GM19324 (cell line): ENCODE measurements around the gene GNL1.

Experiments
- ATAC-seq: cut with Tn5 transposase; IDR thresholded peaks from one replicate; pipeline ENCODE4 v1.9.1; 2021; ENCODE audit warnings: mild to moderate bottlenecking, moderate library complexity; ENCODE audit not compliant: unreplicated experiment, low FRiP score

Gene GNL1

DNA sequence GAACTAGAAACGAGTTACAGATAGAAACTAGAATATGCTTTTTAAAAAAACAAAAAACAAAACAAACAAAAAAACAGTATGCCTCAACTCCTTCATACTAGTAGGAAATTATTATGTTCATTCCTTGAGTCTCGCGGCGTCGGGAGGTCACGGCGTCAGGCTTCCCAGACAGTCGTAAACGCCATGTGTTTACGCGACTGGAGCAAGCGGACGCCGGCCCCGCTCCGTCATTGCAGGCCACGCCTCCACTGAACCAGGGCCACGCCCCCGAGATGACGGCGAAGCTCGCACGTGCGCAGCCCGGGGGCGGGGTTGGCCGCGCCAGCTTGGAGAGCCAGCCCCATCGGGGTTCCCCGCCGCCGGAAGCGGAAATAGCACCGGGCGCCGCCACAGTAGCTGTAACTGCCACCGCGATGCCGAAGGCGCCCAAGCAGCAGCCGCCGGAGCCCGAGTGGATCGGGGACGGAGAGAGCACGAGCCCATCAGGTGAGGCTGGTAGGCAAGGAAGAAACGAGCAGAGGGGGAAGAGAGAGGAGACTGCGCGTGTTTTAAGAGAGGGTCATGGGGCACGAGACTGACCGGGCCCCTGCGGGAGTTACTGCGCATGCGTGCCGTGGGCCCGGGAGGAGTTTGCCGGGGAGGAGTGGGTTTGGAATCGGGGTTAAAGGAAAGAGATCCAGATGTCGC is 14.9 kb upstream of the GNL1 start, which contains the start of gene ABCF1:
ABCF1 (plus strand) TSS at position 368 of the 687 bp plus-strand sequence; CDS start at position 414, 46 bp downstream.
- ATAC-seq: peak; percentile 96

DNA sequence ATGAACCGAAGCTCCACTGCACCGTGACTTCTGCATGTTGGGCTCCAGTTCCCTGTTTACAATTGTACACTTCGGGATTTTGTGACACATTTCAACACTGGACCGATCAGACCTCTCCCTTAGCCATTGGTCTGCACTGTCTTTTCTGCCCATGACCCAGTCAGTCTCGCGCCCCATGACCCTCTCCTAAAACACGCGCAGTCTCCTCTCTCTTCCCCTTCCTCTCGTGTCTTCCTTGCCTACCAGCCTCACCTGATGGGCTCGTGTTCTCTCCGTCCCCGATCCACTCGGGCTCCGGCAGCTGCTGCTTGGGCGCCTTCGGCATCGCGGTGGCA is 14.4 kb upstream of the GNL1 start:
- peak; percentile 23 for ATAC-seq

DNA sequence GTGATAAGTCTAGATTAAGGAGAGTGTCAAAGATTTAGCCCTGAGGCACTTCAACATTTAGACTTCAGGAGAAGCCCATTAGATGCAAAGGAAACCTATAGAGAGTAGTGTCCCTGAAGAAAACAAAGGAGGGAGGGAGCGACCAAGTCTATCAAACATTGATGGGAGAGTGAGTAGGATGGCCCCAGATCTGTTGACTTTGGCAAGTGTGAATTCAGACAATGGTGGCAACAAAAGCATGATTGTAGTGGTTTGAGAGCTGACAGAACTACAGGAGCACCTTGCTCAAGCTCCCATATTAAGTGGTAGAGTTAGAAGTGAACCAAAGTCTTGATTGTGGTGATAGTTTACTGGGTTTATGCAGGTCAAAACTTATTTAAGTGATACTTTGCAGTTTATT is 14.0 kb upstream of the GNL1 start:
- no peak for ATAC-seq

DNA sequence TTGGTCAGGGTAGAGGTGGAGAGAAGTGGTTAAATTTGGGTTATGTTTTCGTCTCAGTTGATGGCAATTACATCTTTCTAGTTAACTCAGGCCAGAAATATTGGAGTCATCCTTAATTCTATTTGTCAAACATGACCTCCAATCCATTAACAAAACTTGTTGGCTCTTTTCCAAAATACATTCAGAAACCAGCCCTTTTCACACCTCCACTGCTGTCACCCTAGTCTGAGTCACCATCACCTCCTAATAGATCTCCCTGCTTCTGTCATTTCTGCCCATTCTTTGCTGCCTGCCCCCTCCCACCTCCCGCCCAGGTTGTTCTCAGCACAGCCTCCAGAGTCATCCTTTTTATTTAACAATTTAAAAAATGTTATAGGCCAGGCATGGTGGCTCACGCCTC is 12.0 kb upstream of the GNL1 start:
- ATAC-seq: no peak

DNA sequence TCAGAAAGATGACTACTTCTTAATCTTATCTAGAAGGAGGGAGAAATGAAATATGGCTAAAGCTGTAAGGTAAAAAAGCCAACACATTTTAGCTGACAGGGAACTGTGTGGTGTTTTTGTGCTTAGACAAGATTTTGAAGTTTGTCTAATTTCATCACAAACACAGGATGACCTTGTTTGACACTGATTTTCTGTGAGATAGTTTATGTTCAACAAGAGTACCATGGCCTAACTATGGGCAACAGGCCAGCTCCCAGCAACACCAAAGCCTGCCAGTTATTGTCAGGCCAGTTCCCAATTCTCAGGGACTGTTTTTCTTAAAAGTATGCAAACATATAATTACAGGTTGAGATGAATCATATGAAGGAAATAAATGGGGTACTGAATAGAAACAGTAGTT is 9.5 kb upstream of the GNL1 start:
- ATAC-seq: no peak

DNA sequence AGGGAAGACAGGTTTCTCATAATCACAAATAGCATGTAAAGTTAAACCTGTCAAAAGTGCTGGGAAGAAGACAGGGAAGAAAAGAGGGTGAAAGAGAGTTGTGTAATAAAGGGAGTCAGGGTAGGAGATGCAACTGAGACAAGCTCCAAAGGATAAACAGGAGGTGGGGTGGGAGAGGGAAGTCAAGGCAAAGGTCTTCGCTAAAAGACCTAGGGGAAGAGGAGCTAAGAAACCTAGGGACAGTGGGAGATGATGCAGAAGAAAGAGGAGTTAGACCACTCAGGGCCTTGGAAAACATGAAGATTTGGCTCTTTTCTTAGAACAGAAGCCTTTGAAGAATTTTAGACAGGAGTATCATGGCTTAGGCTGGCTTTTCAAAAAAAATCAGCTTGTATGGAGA is 7.8 kb upstream of the GNL1 start:
- no peak for ATAC-seq

DNA sequence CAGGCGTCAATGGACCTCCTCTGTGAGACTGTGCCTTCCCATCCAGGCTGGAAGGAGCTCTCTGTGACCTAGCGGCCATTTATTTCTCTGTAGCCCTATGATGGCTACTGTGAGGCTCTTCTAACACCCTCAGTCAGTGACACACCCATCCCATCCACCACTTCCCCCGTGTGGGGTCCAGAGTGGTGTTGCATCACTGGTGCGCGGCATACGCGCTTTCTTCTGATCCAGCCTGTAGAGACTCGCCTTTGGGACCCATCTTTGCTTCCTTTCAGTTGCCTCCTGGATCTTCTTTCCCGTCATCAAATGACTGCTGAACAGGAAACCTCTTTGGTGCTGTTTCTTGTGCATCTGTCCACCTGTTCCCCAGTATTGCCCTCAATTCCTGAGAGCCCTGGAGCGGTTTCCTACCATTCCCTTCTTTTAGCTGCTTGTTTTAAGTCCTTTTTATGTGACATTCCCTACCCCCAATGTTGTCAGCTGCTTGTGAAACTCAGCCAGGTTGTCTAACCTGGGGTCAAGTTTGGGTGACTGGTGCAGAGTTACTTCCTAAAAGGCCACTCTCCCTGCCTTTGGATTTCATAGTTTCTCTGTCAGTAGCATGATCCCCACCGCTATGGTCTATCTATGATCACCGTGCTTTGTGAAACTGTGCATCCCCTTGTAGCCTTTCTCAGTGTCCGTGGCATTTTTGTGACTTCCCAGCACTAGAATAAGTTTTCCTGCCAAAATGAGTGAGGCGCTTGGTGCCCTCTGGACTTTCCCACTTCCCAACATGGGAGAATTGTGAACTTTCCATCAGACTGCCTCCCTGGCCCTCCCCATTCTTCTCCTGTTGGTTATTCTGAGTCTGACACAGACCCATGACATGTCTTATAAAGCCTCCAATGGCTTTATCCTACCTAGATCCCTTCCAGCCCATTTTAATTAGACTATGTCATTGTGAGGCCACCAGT is 6.5 kb upstream of the GNL1 start:
- ATAC-seq: no peak

DNA sequence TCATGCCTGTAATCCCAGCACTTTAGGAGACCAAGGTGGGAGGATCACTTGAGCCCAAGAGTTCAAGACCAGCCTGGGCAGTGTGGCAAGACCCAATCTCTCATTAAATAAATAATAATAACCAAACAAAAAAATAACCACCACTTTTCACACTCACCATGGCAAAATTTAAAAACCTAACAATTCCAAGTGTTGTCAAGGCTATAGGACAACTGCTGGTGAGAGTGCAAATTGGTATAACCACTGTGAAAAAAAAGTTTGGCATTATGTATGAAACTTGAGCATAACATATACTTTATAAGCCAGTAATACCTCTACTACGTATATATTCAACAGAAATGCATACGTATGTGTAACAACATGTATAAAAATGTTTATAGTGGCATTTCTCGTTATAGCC is 4.6 kb upstream of the GNL1 start:
- ATAC-seq: no peak

DNA sequence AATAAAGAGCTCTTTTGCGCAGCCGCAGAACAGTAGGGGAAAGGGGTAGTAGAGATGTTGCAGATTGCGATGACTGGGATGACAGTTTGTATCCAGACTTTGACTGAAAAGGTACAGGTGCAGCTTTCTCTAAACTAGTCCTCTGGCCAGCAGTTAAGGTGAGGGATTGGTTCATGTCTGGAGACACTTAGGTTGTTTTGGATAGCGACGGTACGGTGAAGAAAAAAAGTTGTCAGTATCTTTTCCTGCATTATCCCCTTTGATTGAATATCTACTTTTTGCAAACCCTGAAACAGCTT is 1.3 kb upstream of the GNL1 start:
- ATAC-seq: no peak

DNA sequence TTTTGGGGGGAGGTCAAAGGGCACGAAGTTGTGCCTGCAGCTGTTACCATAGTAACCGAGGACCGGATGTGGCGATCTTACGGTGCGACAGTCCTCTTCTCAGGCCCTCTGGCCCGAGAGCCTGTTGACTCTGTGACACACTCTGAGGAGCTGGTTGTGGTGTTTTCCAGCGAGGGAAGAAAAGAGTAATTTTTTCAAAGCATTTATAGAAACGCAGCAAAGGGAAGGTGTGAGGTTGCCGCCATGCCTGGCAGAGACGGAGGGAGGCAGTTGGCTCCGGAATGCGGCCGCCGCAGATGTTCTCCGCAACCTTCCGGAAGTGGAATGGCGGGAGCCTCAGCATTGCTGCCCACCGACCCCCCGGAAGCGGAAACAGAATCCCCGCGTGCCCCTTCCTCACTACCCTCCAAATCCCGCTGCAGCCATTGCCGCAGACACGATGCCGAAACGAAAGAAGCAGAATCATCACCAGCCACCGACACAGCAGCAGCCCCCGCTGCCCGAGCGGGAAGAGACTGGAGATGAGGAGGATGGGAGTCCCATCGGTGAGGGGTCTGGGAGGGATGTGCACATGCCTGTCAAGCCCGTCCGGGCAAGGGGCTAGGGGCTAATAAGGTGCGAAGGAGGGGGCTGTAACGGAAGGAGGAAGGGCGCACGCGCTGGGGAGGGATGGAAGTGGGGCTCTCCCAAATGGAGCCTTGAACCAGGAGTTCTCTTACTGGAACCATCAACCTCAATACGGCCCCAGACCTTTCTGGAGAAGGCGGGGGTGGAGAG is 805 bp upstream of the GNL1 start, which contains the start of gene PRR3:
PRR3 (plus strand) TSS at position 390 of the 777 bp plus-strand sequence; CDS start at position 440, 50 bp downstream.
- peak; percentile 58 for ATAC-seq

DNA sequence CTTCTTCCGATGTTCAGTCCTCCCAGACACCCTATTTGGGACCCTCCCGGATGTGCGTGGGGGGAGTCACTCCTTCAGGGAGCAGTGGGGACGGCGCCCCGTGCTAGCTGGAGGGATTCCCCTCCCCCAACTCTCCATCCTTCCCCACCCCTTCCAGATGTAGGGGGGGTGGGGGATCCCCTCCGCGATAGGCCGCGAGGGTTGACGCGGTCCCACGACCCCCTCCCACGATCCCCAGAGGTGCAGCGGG is 548 bp downstream of the GNL1 start:
- no peak for ATAC-seq

DNA sequence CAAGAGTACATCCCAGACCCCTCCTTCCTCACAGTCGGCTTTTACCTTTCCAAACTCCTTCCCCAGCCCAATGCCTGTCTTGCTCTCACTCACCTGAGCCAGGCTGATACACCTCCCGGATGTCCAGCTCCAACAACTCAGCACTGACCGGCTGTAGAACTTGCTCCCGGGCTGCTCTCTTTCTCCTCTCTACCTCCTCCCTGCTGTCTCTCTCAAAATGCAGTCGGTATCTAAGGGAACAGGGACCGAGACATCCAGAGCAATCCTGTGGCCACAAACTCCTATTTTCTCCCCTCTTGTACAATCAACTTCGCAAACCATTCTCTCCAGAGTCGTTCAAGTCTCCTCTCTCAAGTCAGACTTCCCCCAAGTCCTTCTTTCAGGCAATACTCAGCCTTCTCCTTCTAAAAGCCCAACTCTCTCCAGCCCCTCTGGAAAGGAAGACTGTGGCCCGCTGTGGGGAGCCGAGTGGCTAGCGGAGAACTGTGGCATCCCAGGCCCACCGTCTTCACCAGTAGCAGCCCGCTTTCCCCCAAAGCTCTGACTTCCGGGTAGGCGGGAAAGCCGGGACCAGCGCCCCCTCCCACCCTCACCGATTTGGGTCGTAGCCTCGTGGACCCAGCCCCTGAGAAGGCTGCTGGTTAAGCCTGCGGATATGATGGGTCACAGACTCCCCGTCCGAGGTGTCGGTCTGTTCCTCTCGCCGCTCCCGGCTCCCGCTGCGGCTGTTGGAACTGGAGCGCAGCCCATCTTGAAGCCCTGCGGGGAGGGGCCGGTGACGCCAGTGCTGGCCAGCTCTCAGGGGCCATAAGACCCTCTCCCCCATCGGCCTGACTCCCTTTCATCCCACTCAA is 1.1 kb downstream of the GNL1 start:
- no peak for ATAC-seq

DNA sequence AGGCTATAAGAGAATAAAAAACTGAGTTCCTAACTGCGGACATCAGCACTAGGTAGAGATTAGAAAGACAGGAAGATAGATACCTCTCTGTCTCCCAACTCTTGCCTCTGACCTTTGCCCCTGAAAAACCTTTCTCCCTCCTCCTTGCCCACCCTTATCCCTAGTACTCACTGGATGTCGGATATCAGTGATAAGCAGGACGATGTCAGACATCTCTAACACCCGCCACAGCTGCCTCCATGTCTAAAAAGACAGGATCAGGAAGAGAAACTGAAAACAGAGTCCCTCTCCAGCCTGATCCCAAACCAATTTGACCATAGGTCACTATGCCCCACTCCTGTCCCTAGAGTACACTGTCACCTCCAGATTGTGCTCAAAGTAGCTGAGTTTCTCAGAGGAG is 1.9 kb downstream of the GNL1 start:
- ATAC-seq: no peak

DNA sequence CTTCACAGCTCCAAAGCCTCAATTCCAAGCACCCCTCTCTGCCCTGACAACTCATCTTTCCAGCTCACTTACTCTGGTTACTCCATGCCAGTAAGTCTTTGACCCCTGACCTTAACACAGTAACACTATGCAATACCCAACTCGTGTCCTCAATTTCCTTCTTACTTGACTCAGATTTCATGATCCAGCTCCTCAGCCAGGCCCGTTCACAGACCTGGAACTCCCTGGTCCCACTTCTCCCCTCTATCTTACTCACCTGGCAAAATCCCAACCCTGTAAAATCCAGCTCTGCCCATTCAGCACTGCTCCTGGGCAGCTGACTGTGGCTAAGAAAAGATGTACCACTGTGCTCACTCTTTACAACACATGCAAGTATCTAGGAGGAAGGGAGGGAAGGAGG is 7.9 kb downstream of the GNL1 start:
- ATAC-seq: no peak

DNA sequence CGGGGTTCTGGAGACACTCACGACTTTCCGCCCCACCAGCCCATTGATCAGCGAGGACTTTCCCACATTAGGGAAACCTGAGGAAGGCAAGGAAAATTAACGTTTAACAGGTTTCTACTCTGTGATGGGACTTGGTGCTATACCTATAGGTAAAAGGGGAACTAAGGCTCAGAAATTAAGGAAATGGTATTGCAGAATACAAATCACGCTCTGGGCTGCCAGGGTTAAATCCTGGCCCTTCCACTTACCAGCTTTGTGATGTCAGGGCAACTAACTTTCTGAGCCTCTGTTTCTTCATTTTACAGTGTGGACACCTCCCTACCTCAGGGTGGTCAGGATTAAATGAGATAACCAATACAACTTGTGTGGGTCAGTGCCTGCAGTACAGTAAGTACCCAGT is 8.8 kb downstream of the GNL1 start:
- ATAC-seq: no peak

DNA sequence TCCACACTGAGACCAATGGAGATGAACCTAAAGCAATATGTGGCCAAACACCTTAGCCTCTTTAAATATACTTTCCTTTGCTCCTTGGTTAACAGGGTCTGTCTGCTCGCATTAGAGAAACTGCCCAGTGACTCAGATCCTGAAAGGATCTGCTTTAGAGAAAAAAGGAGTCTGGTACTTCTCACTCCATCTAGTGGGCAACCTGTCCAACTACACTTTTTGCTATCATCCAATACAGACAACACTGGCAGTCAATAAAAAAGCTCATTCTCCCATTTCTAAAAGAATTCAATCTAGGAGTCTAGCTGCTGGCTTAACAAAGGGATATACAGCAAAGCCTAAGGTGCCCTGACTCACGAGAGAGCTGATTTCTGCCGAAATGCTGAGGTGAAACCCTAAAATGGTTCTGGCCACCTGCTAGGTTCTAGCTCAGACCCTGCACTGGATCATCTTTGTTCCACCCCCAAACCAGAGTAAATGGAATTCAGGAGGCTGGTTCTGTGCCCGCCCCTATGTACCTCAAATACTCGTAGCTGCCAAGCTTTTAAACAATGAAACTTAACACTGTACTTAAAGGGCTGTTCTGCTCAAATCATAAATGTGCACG is 11.5 kb downstream of the GNL1 start:
- ATAC-seq: no peak

DNA sequence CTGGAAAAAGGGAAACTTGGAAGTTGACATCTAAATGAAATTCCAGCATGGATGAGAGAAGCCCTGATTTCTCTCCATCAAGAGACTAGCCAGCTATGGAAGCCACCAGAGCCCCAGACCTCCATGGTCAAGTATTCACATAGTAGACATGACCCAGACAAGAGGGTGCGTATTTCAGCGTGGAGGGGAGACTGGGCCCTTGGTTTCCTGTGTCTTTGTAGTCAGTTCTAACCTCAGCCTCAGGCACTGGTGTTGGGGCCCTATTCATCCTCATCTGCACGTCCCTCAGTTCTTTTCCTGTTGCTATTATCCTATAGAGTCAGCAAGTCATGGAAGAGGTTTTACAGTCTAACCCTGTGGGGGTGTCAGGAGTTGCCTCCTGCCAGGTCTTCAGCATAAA is 12.5 kb downstream of the GNL1 start:
- ATAC-seq: no peak

DNA sequence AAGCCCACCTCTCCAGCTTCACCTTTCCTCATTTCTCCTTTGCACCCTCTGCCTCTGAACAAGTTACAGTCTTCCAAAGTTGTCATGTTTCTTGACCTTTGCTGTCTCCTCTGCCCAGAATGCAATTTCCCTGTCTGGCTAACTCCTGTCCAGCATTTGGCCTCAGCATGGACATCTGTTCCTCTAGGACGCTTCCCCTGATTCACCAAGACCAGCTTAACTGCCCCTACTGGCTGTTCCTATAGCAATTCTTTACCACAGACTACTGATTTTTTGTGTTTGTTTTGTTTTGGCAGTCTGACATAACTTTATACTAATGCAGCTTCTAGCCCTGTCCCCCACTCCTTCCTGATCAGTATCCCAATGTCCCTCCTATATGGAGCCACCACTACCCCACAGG is 13.4 kb downstream of the GNL1 start:
- ATAC-seq: no peak

DNA sequence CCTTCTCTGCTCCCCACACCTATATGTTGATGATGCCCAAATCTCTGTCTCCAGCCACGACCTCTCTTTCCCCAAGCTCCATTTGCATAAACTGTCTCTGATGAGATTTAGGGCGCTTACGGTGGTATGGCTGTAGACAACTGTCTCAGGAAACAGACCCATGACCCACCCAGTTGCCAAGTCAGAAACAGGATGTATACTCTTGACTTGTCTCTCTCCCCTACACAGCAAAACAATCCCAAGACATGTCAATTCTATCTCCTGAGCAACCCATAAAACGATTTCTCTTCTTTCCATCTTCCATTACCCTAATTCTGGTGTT is 13.9 kb downstream of the GNL1 start:
- ATAC-seq: no peak
